H9 (cell line): ENCODE measurements around the gene MYO5C. TPM values are rescaled to one million over a fixed set of nuclear protein-coding genes. Genes with fewer than 3 reads are reported as not detected.

ENCODE experiments used
- DNase-seq: peaks from one replicate; pipeline ENCODE4 v3.0.0-alpha.2; 2017
- H2AFZ ChIP-seq: one replicate; pipeline ENCODE4 v1.6.1; 2013; ENCODE audit warnings: mild to moderate bottlenecking, low read length, control low read depth, moderate library complexity
- H2AK5ac ChIP-seq: 2 replicates; pipeline ENCODE4 v1.6.1; 2013; ENCODE audit warnings: low read length, control low read depth, mixed read lengths; ENCODE audit not compliant: insufficient read length
- H2BK120ac ChIP-seq: one replicate; pipeline ENCODE4 v1.6.1; 2013; ENCODE audit warnings: low read depth, mild to moderate bottlenecking, low read length, control low read depth, inconsistent platforms; ENCODE audit not compliant: poor library complexity, severe bottlenecking
- H2BK12ac ChIP-seq: 2 replicates; pipeline ENCODE4 v1.6.1; 2013; ENCODE audit warnings: low read length, control low read depth, mixed read lengths, low read depth; ENCODE audit not compliant: insufficient read length
- H2BK15ac ChIP-seq: 2 replicates; pipeline ENCODE4 v1.6.1; 2013; ENCODE audit warnings: low read depth, low read length, control low read depth
- H2BK20ac ChIP-seq: one replicate; pipeline ENCODE4 v1.6.1; 2013; ENCODE audit warnings: low read depth, mild to moderate bottlenecking, low read length, control low read depth, inconsistent platforms; ENCODE audit not compliant: poor library complexity, severe bottlenecking
- H2BK5ac ChIP-seq: 2 replicates; pipeline ENCODE4 v1.6.1; 2013; ENCODE audit warnings: low read length, control low read depth, mixed read lengths; ENCODE audit not compliant: insufficient read length
- H3K14ac ChIP-seq: 2 replicates; pipeline ENCODE4 v1.6.1; 2013; ENCODE audit warnings: low read length, control low read depth; ENCODE audit not compliant: insufficient read depth
- H3K18ac ChIP-seq: 2 replicates; pipeline ENCODE4 v1.6.1; 2013; ENCODE audit warnings: low read depth, mild to moderate bottlenecking, mixed read lengths, low read length, control low read depth; ENCODE audit not compliant: insufficient read length
- H3K23ac ChIP-seq: 2 replicates; pipeline ENCODE4 v1.6.1; 2013; ENCODE audit warnings: low read length, control low read depth, mixed read lengths, low read depth; ENCODE audit not compliant: insufficient read length
- H3K23me2 ChIP-seq: 2 replicates; pipeline ENCODE4 v1.6.1; 2013; ENCODE audit warnings: low read depth, mild to moderate bottlenecking, mixed read lengths, low read length, control low read depth; ENCODE audit not compliant: insufficient read length, poor library complexity, severe bottlenecking
- H3K27ac ChIP-seq: 2 replicates; pipeline ENCODE4 v1.5.1; 2013; ENCODE audit warnings: low read length, control low read depth, mixed read lengths, low read depth; ENCODE audit not compliant: insufficient read length
- H3K27me3 ChIP-seq: 2 replicates; pipeline ENCODE4 v1.6.1; 2013; ENCODE audit warnings: low read length, control low read depth, inconsistent platforms; ENCODE audit not compliant: insufficient read depth
- H3K4ac ChIP-seq: 2 replicates; pipeline ENCODE4 v1.6.1; 2013; ENCODE audit warnings: low read depth, mild to moderate bottlenecking, control low read depth, inconsistent platforms, low read length, moderate library complexity
- H3K4me1 ChIP-seq: 2 replicates; pipeline ENCODE4 v1.6.1; 2013; ENCODE audit warnings: low read length, control low read depth, inconsistent platforms; ENCODE audit not compliant: insufficient read depth
- H3K4me2 ChIP-seq: 2 replicates; pipeline ENCODE4 v1.6.1; 2013; ENCODE audit warnings: low read length, control low read depth, mixed read lengths; ENCODE audit not compliant: insufficient read length, insufficient read depth
- H3K56ac ChIP-seq: 2 replicates; pipeline ENCODE4 v1.6.1; 2013; ENCODE audit warnings: low read depth, mild to moderate bottlenecking, mixed read lengths, low read length, control low read depth; ENCODE audit not compliant: insufficient read length
- H3K79me1 ChIP-seq: 2 replicates; pipeline ENCODE4 v1.6.1; 2013; ENCODE audit warnings: low read depth, mild to moderate bottlenecking, moderate library complexity, low read length, control low read depth, inconsistent platforms; ENCODE audit not compliant: insufficient read depth, poor library complexity, severe bottlenecking
- H3K79me2 ChIP-seq: 2 replicates; pipeline ENCODE4 v1.6.1; 2013; ENCODE audit warnings: low read length, control low read depth, inconsistent platforms; ENCODE audit not compliant: insufficient read depth
- H3K9ac ChIP-seq: 2 replicates; pipeline ENCODE4 v1.6.1; 2013; ENCODE audit warnings: low read length, control low read depth, mixed read lengths; ENCODE audit not compliant: insufficient read length; ENCODE audit errors: extremely low read depth
- H3K9me3 ChIP-seq: one replicate; pipeline ENCODE4 v1.6.1; 2013; ENCODE audit warnings: low read depth, low read length, inconsistent platforms; ENCODE audit not compliant: control insufficient read depth
- H3T11ph ChIP-seq: one replicate; pipeline ENCODE4 v1.6.1; 2013; ENCODE audit warnings: mild to moderate bottlenecking, low read length, control low read depth, inconsistent platforms
- H4K20me1 ChIP-seq: one replicate; pipeline ENCODE4 v1.6.1; 2013; ENCODE audit not compliant: control insufficient read depth, insufficient read length, insufficient read depth
- H4K5ac ChIP-seq: 2 replicates; pipeline ENCODE4 v1.6.1; 2013; ENCODE audit warnings: low read depth, mild to moderate bottlenecking, mixed read lengths, low read length, control low read depth; ENCODE audit not compliant: insufficient read length
- H4K8ac ChIP-seq: replicated peaks from 2 replicates; pipeline ENCODE4 v1.6.1; 2013; ENCODE audit warnings: low read length, control low read depth, mixed read lengths, low read depth; ENCODE audit not compliant: insufficient read length
- H4K91ac ChIP-seq: 2 replicates; pipeline ENCODE4 v1.6.1; 2013; ENCODE audit warnings: low read depth, mild to moderate bottlenecking, moderate library complexity, mixed read lengths, low read length, control low read depth; ENCODE audit not compliant: insufficient read length
- H3K27ac Mint-ChIP-seq, 3 experiments: 2 replicates in 2 of 3; 3 replicates in 1 of 3; pipeline ENCODE4 v1.8.0; 2020 to 2021; ENCODE audit warnings: mixed read lengths in 3 of 3, mild to moderate bottlenecking in 1 of 3, moderate library complexity in 1 of 3
- H3K27me3 Mint-ChIP-seq: 2 replicates; pipeline ENCODE4 v1.8.0; 2021; ENCODE audit warnings: low read depth, mild to moderate bottlenecking, moderate library complexity, mixed read lengths
- H3K36me3 Mint-ChIP-seq, 3 experiments: 2 replicates in 2 of 3; 3 replicates in 1 of 3; pipeline ENCODE4 v1.8.0; 2020 to 2021; ENCODE audit warnings: low read depth in 3 of 3, mixed read lengths in 3 of 3; ENCODE audit not compliant: insufficient read depth in 1 of 3
- H3K4me1 Mint-ChIP-seq, 2 experiments: 2 replicates each; pipeline ENCODE4 v1.8.0; 2020; ENCODE audit warnings: mixed read lengths in 2 of 2
- H3K4me3 Mint-ChIP-seq, 2 experiments: 2 replicates in 1 of 2; 3 replicates in 1 of 2; pipeline ENCODE4 v1.8.0; 2020 to 2021; ENCODE audit warnings: mild to moderate bottlenecking in 2 of 2, mixed read lengths in 2 of 2, moderate library complexity in 1 of 2
- H3K9me3 Mint-ChIP-seq, 2 experiments: 2 replicates in 1 of 2; 3 replicates in 1 of 2; pipeline ENCODE4 v1.8.0; 2020; ENCODE audit warnings: mild to moderate bottlenecking in 2 of 2, mixed read lengths in 2 of 2, moderate library complexity in 1 of 2
- WGBS: extraction: QIAGEN DNeasy Blood & Tissue Kit; methylation state at CpG from one replicate; pipeline ENCODE4 v1.1.7; 2013; ENCODE audit warnings: missing lambda C conversion rate, low lambda C conversion rate, mixed read lengths; ENCODE audit not compliant: insufficient read length; ENCODE audit errors: extremely low coverage; 5-methylcytosine and 5-hydroxymethylcytosine counted together
- total RNA-seq: library from RNA; stranded (reverse); gene quantifications from 2 replicates; pipeline ENCODE4 v1.2.1, GENCODE V29; 2021
- TF ChIP-seq, protein P1 (sequence below): fragments of 200-600 bp; sonication (generic); conservative IDR thresholded peaks from 3 replicates; pipeline ENCODE4 v1.8.0; 2021; ENCODE audit warnings: antibody characterized with exemption, mild to moderate bottlenecking

The MYO5C gene
- total RNA-seq, 1 experiment from 2014 or later: 22.2 TPM

DNA sequence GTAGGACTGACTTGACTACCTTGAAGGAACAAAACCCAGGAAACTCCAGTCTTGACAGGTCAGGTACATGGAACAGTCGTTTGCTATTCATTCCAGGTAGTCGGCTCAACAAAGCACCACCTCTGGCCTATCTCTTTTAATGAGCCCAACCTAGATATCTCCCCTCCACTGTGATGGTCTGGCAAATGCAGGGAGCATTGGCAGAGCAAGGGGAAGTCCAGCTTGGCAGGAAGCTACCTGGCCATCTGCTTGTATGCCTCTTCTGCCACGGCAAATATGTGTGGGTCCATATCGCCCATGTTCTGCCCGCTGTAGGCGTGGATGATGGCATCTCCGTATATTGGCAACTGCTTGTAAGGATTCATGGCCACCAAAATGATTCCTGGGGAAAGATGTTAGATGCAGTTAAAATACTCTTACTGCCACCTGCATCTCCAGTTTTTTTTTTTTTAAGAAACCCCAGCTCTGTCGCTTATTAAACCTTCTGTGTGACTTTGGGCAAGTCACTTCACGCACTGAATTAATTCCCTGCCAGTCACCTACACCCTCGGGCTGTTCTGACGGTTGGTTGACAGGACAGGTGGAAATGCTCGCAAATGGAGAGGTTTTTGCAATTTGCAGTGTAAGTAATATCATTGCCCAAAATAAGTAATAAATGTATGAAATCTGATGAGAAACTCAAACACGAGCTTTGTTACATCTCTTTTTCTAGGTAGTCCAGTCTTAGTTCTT, 16.8 kb downstream of the MYO5C start:
- Mint-ChIP-seq H3K36me3 (peaks cover 27 to 69% (median 55%) of the 10 kb centered on the region in 3 experiments; a peak in 6 of 7 replicates), H3K4me1 (no peaks in the 10 kb centered on the region), H3K4me3 (no peak overlapping the region), H3K27ac (0 out of 7 replicates have a peak overlapping the region, but pooled peaks of 1 of the 3 experiments have one; percentile 30), H3K9me3 (no peaks in the 10 kb centered on the region; a peak in 1 of 5 replicates), H3K27me3 (no peaks in the 10 kb centered on the region)
- Histone ChIP-seq H3K79me2 (no peaks in the 10 kb centered on the region), H3K4ac (no peak overlapping the region), H3K23me2 (no peaks in the 10 kb centered on the region), H3K9ac (no peak overlapping the region), H3K18ac (no peak overlapping the region), H2BK5ac (no peak overlapping the region), H4K20me1 (peaks cover 2% of the 10 kb centered on the region), H3K79me1 (no peaks in the 10 kb centered on the region), H3K4me1 (no peaks in the 10 kb centered on the region), H2AK5ac (no peak overlapping the region), H2BK15ac (no peak overlapping the region), H3K27me3 (no peaks in the 10 kb centered on the region), H3K56ac (no peak overlapping the region), H3K27ac (no peak overlapping the region), H4K5ac (no peak overlapping the region), H2AFZ (no peak overlapping the region), H2BK120ac (no peak overlapping the region), H2BK20ac (no peak overlapping the region), H3K14ac (no peak overlapping the region), H3K4me2 (no peak overlapping the region), H4K91ac (no peak overlapping the region), H3K9me3 (no peaks in the 10 kb centered on the region), H3K23ac (no peak overlapping the region), H3T11ph (no peak overlapping the region), H2BK12ac (no peak overlapping the region), H4K8ac (no peak overlapping the region)
- WGBS: no CpG with 5 or more reads among the region's 13 CpGs
- TF ChIP-seq, protein P1, sequence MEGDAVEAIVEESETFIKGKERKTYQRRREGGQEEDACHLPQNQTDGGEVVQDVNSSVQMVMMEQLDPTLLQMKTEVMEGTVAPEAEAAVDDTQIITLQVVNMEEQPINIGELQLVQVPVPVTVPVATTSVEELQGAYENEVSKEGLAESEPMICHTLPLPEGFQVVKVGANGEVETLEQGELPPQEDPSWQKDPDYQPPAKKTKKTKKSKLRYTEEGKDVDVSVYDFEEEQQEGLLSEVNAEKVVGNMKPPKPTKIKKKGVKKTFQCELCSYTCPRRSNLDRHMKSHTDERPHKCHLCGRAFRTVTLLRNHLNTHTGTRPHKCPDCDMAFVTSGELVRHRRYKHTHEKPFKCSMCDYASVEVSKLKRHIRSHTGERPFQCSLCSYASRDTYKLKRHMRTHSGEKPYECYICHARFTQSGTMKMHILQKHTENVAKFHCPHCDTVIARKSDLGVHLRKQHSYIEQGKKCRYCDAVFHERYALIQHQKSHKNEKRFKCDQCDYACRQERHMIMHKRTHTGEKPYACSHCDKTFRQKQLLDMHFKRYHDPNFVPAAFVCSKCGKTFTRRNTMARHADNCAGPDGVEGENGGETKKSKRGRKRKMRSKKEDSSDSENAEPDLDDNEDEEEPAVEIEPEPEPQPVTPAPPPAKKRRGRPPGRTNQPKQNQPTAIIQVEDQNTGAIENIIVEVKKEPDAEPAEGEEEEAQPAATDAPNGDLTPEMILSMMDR: no peak
- DNase-seq: no peak
